Naive B cell (primary cell): ENCODE results near the gene GAPT. TPM values are rescaled to one million over a fixed set of nuclear protein-coding genes. Genes with fewer than 3 reads are reported as not detected.

Experiments used
- ATAC-seq, 2 donors: fragments of 150-1000 bp; cut with Tn5 transposase; 2 replicates each; pipeline ENCODE4 v1.10.0; 2021; ENCODE audit warnings: low read depth in 2 of 2, mild to moderate bottlenecking in 2 of 2, moderate library complexity in 2 of 2
- DNase-seq: peaks from one replicate; pipeline ENCODE4 v3.0.0; 2022
- H3K27ac Mint-ChIP-seq, 6 donors: one replicate each; pipeline ENCODE4 v1.8.0; 2020 to 2022; ENCODE audit warnings: mild to moderate bottlenecking in 6 of 6, mixed read lengths in 6 of 6, moderate library complexity in 5 of 6, inconsistent platforms in 2 of 6
- H3K27me3 Mint-ChIP-seq, 3 donors: one replicate each; pipeline ENCODE4 v1.8.0; 2021 to 2022; ENCODE audit warnings: mixed read lengths in 3 of 3, mild to moderate bottlenecking in 1 of 3
- H3K36me3 Mint-ChIP-seq, 2 donors: one replicate each; pipeline ENCODE4 v1.8.0; 2020 to 2022; ENCODE audit warnings: mixed read lengths in 2 of 2, inconsistent platforms in 1 of 2, mild to moderate bottlenecking in 1 of 2
- H3K4me1 Mint-ChIP-seq, 3 donors: one replicate each; pipeline ENCODE4 v1.8.0; 2020 to 2022; ENCODE audit warnings: mixed read lengths in 3 of 3, inconsistent platforms in 1 of 3, mild to moderate bottlenecking in 1 of 3, moderate library complexity in 1 of 3
- H3K4me3 Mint-ChIP-seq, 8 donors: one replicate each; pipeline ENCODE4 v1.8.0; 2020 to 2022; ENCODE audit warnings: mild to moderate bottlenecking in 8 of 8, mixed read lengths in 8 of 8, moderate library complexity in 8 of 8, inconsistent platforms in 2 of 8
- H3K9me3 Mint-ChIP-seq, 7 donors: one replicate each; pipeline ENCODE4 v1.8.0; 2020 to 2022; ENCODE audit warnings: mixed read lengths in 7 of 7, mild to moderate bottlenecking in 5 of 7, inconsistent platforms in 2 of 7, moderate library complexity in 1 of 7
- polyA plus RNA-seq, 6 donors: library from polyadenylated mRNA; unstranded; fragments of 300-500 nt; fragmentation: Illumina TruSeq; gene quantifications; one replicate each; pipeline ENCODE4 v1.2.3, GENCODE V29; 2021; ENCODE audit warnings: low read depth in 6 of 6

The GAPT gene
- polyA plus RNA-seq, 6 donors from 2014 or later: 308 to 432 (median 350) TPM

DNA sequence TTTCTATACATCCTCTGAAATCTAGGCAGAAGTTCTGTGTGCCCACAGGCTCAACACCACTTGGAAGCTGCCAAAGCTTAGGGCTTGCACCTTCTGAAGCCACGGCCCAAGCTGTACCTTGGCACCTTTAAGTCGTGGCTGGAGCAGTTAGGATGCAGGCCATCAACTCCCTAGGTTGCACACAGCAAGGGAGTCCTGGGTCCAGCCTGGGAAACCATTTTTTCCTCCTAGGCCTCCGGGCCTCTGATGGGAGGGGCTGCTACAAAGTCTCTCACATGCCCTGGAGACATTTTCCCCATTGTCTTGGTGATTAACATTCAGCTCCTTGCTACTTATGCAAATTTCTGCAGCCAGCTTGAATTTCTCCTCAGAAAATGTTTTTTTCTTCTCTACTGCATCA is 15.8 kb upstream of the GAPT start:
- Mint-ChIP-seq H3K27me3 (no peaks in the 10 kb centered on the region), H3K9me3 (peaks cover 6 to 17% (median 8%) of the 10 kb centered on the region in 7 donors), H3K4me1 (peaks cover 14 to 27% (median 17%) of the 10 kb centered on the region in 3 donors), H3K36me3 (peaks cover 4 to 11% of the 10 kb centered on the region in 2 donors), H3K27ac (peak overlapping the region in 1 of 6 donors; percentile 38), H3K4me3 (no peak overlapping the region)
- DNase-seq: no peak
- no peak for ATAC-seq

DNA sequence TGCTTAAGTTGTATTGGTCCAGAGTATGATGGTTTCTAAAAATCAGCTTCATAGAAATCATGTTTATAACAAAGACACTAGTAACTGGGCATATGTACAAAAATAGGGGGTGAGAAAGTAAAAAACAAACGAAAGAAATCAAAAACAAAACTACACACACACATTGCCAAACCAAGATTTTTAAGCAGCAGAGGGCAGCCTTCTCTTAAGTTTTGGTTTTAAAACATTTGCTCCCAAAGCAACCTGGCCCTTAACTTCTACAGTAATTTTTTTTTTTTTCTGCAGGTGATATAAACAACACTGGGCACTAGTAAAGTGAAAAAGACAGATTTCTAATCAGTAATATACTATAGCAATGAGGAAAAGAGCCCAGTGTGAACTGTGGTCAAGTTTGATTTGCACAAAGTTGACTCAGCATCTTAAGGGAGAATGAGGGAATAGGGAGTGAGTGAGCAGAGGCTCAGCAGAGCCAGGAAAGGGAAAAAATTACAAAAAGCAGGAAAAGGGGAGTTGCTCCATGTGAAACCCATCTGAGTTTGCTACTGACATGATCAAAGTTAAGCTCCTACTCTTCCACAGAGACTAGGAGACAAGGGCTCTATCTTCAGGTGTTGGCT is 13.4 kb upstream of the GAPT start:
- peaks cover 14 to 21% (median 17%) of the 10 kb centered on the region in 3 donors for H3K4me1 Mint-ChIP-seq
- DNase-seq (no peak), ATAC-seq (peak; percentile 32 to 53)
- peak overlapping the region in 1 of 6 donors; percentile 86 for H3K27ac Mint-ChIP-seq
- peak overlapping the region in 4 of 8 donors; percentile 4 to 69 (median 20) for H3K4me3 Mint-ChIP-seq
- H3K9me3 Mint-ChIP-seq: peaks cover 6 to 17% (median 8%) of the 10 kb centered on the region in 7 donors
- peaks cover 4 to 11% of the 10 kb centered on the region in 2 donors for H3K36me3 Mint-ChIP-seq
- no peaks in the 10 kb centered on the region for H3K27me3 Mint-ChIP-seq

DNA sequence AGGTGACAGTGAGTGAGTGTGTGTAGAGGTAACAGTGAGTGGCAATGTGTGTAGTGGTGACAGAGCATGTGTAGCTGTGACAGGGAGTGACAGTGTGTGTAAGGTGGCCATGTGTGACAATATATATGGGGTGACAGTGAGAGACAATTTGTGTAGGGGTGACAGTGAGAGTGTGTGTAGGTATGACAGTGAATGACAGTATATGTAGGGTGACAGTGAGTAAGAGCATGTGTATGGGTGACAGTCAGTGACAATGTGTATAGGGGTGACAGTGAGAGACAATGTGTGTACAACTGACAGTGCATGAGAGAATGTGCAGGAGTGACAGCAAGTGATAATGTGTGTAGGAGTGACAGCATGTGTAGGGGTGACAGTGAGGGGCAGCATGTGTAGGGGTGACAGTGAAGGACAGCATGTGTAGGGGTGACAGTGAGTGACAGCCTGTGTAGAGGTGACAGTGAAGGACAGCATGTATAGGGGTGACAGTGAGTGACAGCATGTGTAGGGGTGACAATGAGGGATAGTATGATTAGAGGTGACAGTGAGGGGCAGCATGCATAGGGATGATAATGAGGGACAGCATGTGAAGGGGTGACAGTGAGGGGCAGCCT is 10.1 kb upstream of the GAPT start:
- Mint-ChIP-seq H3K27me3 (no peaks in the 10 kb centered on the region), H3K4me1 (peaks cover 19 to 43% (median 33%) of the 10 kb centered on the region in 3 donors), H3K36me3 (peaks cover 0 to 2% of the 10 kb centered on the region in 2 donors), H3K27ac (no peak overlapping the region), H3K4me3 (no peak overlapping the region), H3K9me3 (peaks cover 0 to 3% (median under 1%) of the 10 kb centered on the region in 7 donors)
- ATAC-seq: no peak
- no peak for DNase-seq

DNA sequence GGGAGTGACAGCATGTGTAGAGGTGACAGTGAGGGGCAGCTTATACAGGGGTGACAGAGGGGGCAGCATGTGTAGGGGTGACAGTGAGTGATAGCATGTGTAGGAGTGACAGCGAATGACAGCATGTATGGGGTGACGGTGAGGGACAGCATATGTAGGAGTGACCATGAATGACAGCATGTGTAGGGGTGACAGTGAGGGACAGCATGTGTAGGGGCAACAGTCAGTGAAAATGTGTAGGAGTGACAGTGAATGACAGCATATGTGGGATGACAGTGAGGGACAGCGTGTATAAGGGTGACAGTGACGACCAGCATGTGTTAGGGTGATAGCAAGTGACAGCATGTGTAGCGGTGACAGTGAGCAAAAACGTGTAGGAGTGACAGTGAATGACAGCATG is 9.4 kb upstream of the GAPT start:
- DNase-seq (no peak), ATAC-seq (no peak)
- Mint-ChIP-seq H3K36me3 (no peaks in the 10 kb centered on the region), H3K4me1 (peaks cover 18 to 43% (median 32%) of the 10 kb centered on the region in 3 donors), H3K9me3 (no peaks in the 10 kb centered on the region), H3K4me3 (no peak overlapping the region), H3K27me3 (no peaks in the 10 kb centered on the region), H3K27ac (no peak overlapping the region)

DNA sequence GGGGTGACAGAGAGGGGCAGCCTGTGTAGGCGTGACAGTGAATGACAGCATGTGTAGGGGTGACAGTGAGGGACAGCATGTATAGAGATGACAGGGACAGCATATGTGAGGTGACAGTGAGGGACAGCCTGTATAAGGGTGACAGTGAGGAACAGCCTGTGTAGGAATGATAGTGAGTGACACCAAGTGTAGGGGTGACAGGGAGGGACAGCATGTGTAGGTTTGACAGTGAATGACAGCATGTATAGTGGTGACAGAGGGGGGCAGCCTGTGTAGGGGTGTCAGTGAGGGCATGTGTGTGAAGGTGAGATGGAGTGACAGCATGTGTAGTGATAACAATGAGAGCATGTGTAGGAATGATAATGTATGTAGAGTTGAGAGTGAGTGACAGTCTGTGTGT is 8.7 kb upstream of the GAPT start:
- Mint-ChIP-seq H3K4me3 (no peak overlapping the region), H3K4me1 (peaks cover 14 to 37% (median 26%) of the 10 kb centered on the region in 3 donors), H3K9me3 (peaks cover 0 to 3% (median 0%) of the 10 kb centered on the region in 7 donors), H3K36me3 (no peaks in the 10 kb centered on the region), H3K27ac (no peak overlapping the region), H3K27me3 (no peaks in the 10 kb centered on the region)
- DNase-seq: no peak
- no peak for ATAC-seq

DNA sequence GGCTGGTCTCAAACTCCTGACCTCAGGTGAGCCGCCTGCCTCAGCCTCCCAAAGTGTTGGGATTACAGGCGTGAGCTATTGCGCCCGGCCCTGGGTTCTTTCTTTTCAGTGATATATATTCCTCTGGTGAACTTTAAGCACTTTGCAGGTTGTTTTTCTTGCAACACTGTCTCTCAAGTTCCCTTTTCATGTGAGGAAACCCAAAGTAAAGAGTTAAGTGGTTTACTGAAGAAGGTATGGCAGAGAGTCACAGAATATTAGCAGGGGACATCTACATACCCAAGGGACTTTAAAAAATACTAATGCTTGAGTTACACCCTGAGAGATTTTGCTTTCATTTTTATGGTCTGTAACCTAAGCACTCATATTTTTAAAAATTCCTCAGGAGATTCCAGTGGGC is 6.7 kb upstream of the GAPT start:
- no peaks in the 10 kb centered on the region for H3K36me3 Mint-ChIP-seq
- H3K27me3 Mint-ChIP-seq: no peaks in the 10 kb centered on the region
- H3K27ac Mint-ChIP-seq: peak overlapping the region in 3 of 6 donors; percentile 33 to 75 (median 69)
- peak; percentile 68 to 71 for ATAC-seq
- no peak for DNase-seq
- H3K4me1 Mint-ChIP-seq: peaks cover 13 to 34% (median 26%) of the 10 kb centered on the region in 3 donors
- H3K9me3 Mint-ChIP-seq: peaks cover 0 to 3% (median 0%) of the 10 kb centered on the region in 7 donors
- H3K4me3 Mint-ChIP-seq: peak overlapping the region in 6 of 8 donors; percentile 45 to 82 (median 66)

DNA sequence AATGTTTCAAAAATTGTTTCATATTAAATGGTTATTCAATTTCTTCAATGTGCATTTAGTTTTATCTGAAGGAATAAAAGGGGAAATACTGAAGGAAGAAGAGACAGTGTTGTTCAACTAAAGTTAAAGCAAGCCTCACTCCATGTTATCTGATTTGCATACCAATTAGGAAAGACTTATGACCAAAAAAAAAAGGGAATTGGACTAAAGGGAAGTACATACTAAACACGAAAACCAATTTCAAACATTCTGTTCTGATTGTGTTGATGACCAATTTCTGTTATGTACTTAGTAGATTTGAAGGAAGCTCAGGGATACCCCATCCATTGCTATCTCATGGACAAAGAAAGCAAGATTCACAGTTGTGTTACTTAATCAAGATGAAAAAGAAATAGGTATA is 4.9 kb upstream of the GAPT start:
- H3K36me3 Mint-ChIP-seq: no peaks in the 10 kb centered on the region
- H3K9me3 Mint-ChIP-seq: peaks cover 0 to 3% (median 0%) of the 10 kb centered on the region in 7 donors

DNA sequence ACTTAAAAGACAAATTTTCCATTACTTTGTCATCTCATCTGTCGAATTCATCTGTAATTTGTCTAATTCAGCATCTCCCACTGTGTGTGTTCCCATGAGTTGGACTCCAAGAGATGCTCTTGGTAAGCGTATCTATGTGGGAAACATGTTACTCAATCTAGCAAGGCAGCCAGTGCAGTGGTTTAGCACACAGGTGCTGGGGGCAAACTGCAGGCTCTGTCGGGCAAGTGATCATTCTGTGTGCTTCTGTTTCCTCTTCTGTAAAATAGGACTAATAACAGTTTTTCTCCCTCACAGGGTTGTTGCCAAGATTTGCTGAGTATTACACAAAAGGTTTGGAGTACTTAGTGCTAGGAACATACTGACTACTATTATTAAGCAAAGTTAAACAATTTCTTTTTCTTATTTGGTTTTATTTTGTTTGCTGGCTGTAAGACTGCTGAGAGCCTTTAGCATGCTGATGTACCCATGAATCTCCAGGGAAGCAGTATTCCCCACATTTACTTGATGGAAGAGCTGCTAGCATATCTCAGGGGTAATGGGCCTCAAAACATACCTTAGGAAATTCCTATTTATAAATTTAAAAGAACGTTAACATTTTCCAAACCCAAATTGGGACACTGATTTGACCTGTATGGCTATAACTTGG is 709 bp upstream of the GAPT start:
- DNase-seq: peak; percentile 49

More for the DNA sequence above, 4.9 kb upstream of the GAPT start:
- DNase-seq: no peak
- Mint-ChIP-seq H3K27ac (peak overlapping the region in 2 of 6 donors; percentile 21 to 53), H3K4me3 (no peak overlapping the region), H3K27me3 (no peaks in the 10 kb centered on the region), H3K4me1 (peaks cover 23 to 50% (median 37%) of the 10 kb centered on the region in 3 donors)
- no peak for ATAC-seq

DNA sequence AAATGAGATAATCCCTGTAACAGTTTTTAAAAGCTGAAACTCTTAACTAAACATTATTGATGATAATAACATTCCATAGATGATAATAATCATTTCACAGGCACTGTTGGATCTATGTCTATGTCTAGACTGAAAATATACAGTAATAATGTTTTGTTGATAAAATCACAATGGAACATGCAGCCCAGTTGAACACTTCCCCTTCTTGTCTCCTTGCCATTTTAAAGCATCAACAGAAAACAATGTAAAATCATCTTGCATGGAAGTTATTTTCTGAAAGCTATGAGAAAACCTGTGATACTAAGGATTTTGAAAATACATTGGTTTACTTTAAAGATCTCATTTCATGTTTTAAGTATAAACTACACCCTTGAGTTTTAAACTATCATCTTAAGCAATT is 1.9 kb downstream of the GAPT start:
- no peak for ATAC-seq
- DNase-seq: no peak
- Mint-ChIP-seq H3K27me3 (no peaks in the 10 kb centered on the region), H3K9me3 (peaks cover 0 to 25% (median 14%) of the 10 kb centered on the region in 7 donors), H3K27ac (peak overlapping the region; percentile 7 to 82 (median 46)), H3K36me3 (peaks cover 46 to 53% of the 10 kb centered on the region in 2 donors), H3K4me1 (peaks cover 59 to 70% (median 69%) of the 10 kb centered on the region in 3 donors), H3K4me3 (peak overlapping the region; percentile 74 to 98 (median 89))

More for the DNA sequence above, 709 bp upstream of the GAPT start:
- H3K4me1 Mint-ChIP-seq: peaks cover 38 to 52% (median 49%) of the 10 kb centered on the region in 3 donors
- peak overlapping the region; percentile 49 to 98 (median 78) for H3K4me3 Mint-ChIP-seq
- H3K9me3 Mint-ChIP-seq: peaks cover 0 to 8% (median 3%) of the 10 kb centered on the region in 7 donors
- peak overlapping the region; percentile 58 to 95 (median 78) for H3K27ac Mint-ChIP-seq
- peaks cover 24 to 30% of the 10 kb centered on the region in 2 donors for H3K36me3 Mint-ChIP-seq
- H3K27me3 Mint-ChIP-seq: no peaks in the 10 kb centered on the region
- peak; percentile 54 to 64 for ATAC-seq

DNA sequence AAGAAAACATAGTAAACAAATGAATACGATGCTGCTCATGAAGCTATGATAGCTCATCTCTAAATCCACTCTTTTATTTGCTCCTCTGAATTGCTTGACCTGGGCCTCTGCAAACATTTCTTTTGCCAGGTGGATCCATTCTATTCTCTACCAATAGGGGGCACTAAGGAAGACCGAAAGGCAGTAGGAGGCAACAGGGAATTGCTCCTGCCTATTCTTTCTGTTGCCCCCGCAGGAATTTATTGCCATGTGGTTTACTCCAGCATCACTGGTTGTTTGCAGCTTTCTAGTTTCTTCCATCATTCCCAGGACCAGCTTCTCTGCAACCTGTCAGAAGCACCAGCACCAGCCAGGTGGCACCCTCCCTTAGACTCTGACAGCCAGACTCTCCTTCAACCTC is 5.3 kb downstream of the GAPT start:
- H3K27ac Mint-ChIP-seq: peak overlapping the region in 4 of 6 donors; percentile 89 to 98 (median 92)
- H3K4me1 Mint-ChIP-seq: peaks cover 71 to 82% (median 76%) of the 10 kb centered on the region in 3 donors
- no peak for DNase-seq
- H3K36me3 Mint-ChIP-seq: peaks cover 46 to 53% of the 10 kb centered on the region in 2 donors
- H3K27me3 Mint-ChIP-seq: no peaks in the 10 kb centered on the region
- H3K9me3 Mint-ChIP-seq: peaks cover 0 to 27% (median 14%) of the 10 kb centered on the region in 7 donors
- ATAC-seq: no peak
- H3K4me3 Mint-ChIP-seq: peak overlapping the region in 5 of 8 donors; percentile 34 to 92 (median 76)

DNA sequence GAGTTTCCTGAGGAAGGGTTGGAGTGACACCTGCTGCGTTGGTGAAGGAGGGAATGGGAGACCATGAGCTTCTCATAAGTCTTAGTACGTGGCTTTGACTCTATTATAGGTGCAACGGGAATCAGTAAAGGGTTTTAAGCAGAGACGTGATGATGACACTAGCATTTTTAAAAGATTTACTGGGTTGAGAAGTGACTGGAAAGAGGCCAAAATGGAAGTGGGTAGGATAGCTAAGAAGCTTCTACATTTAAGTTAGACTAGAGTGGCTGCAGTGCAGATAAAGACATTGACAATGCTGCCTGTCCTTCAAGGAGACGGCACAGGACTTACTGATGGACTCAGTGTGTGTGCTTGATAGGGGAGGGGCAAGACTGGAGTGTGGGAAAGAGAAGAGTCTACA is 6.2 kb downstream of the GAPT start:
- Mint-ChIP-seq H3K36me3 (peaks cover 48 to 50% of the 10 kb centered on the region in 2 donors), H3K9me3 (peaks cover 0 to 27% (median 15%) of the 10 kb centered on the region in 7 donors), H3K4me1 (peaks cover 76 to 86% (median 85%) of the 10 kb centered on the region in 3 donors), H3K27me3 (no peaks in the 10 kb centered on the region), H3K4me3 (peak overlapping the region in 7 of 8 donors; percentile 12 to 92 (median 78)), H3K27ac (peak overlapping the region; percentile 89 to 98 (median 92))
- ATAC-seq (no peak), DNase-seq (no peak)

DNA sequence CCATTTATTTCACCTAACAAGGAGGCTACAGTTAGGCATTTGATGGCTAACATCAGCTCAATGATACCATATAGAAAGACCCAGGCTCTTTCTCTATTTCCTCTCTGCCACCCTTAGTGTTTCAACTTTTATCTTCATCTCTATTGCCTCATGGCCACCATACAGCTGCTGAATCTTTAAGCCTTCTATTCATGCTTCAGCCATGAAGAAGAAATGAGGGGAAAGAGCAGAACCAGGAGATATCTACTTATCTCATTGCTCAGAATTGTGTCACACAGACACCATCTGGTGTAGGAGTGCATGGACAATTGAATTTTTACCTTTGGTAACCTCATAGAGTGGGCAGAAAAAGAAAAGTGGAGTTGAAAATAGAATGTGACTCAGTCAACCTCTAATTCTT is 6.7 kb downstream of the GAPT start:
- Mint-ChIP-seq H3K27me3 (no peaks in the 10 kb centered on the region), H3K9me3 (peaks cover 0 to 28% (median 21%) of the 10 kb centered on the region in 7 donors), H3K4me1 (peaks cover 81 to 91% (median 90%) of the 10 kb centered on the region in 3 donors), H3K4me3 (peak overlapping the region in 3 of 8 donors; percentile 34 to 87 (median 77)), H3K36me3 (peaks cover 49 to 53% of the 10 kb centered on the region in 2 donors), H3K27ac (peak overlapping the region; percentile 34 to 95 (median 89))
- ATAC-seq (no peak), DNase-seq (no peak)

DNA sequence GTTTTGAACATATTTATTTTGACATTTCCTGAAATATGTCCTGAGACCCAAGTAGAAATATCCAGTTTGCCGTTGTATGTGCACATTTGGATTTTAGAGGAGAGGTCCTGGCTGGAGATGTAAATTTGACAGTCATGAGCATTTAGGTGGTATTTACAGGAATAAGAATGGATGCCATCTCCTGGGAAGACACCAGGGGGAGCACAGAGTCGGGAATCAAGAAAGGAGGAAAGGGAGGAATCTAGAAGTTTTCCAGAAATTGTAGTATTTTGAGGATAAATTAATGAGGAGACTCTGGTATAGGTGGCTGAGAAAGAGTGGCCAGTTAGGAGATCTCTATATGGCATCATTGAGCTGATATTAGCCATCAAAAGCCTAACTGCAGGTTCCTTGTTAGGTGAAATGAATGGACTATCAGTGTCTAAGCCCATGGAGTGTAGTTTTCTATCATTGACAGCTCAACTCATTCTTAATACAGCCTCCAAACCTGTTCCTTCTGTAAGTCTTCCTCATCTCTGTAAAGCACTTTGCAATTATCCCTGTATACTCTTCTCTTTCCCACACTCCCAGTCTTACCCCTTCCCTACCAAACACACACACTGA is 7.2 kb downstream of the GAPT start:
- Mint-ChIP-seq H3K36me3 (peaks cover 44 to 53% of the 10 kb centered on the region in 2 donors), H3K4me3 (peak overlapping the region in 7 of 8 donors; percentile 3 to 87 (median 74)), H3K4me1 (peaks cover 79 to 92% (median 91%) of the 10 kb centered on the region in 3 donors), H3K27ac (peak overlapping the region; percentile 52 to 95 (median 90)), H3K9me3 (peaks cover 0 to 28% (median 21%) of the 10 kb centered on the region in 7 donors), H3K27me3 (no peaks in the 10 kb centered on the region)
- DNase-seq (no peak), ATAC-seq (no peak)
